HepG2 (cell line): ENCODE data around the gene SLC8A2.

Experiments
- CEBPB ChIP-seq: IDR thresholded peaks from 2 replicates; pipeline ENCODE4 v1.6.1; 2011; ENCODE audit warnings: low read depth, low read length, improper control_type of control experiment, borderline replicate concordance
- EP300 ChIP-seq, 3 experiments: sonication (generic) in 1 of 3; formaldehyde crosslinking in 1 of 3; IDR thresholded peaks; 2 replicates each; pipeline versions ENCODE4 v1.5.1 to v1.6.1; 2011 to 2020; ENCODE audit warnings: low read depth in 2 of 3, low read length in 2 of 3, borderline replicate concordance in 1 of 3, improper control_type of control experiment in 1 of 3, mild to moderate bottlenecking in 1 of 3, missing genetic modification reagents in 1 of 3, moderate library complexity in 1 of 3
- MZF1 ChIP-seq: sonication (generic); formaldehyde crosslinking; IDR thresholded peaks from 2 replicates; pipeline ENCODE4 v1.8.1; 2023; ENCODE audit warnings: mild to moderate bottlenecking, missing genetic modification reagents, borderline replicate concordance
- NFE2L1 ChIP-seq: sonication (generic); formaldehyde crosslinking; IDR thresholded peaks from 2 replicates; pipeline ENCODE4 v1.4.0; 2020; ENCODE audit warnings: missing genetic modification reagents, mild to moderate bottlenecking, borderline replicate concordance
- PAX8 ChIP-seq: sonication (generic); formaldehyde crosslinking; IDR thresholded peaks from 2 replicates; pipeline ENCODE4 v1.8.0; 2022; ENCODE audit warnings: mild to moderate bottlenecking, missing genetic modification reagents, borderline replicate concordance
- PCBP1 ChIP-seq: fragments of 200-400 bp; formaldehyde crosslinking; IDR thresholded peaks from 2 replicates; pipeline ENCODE4 v1.6.1; 2017; ENCODE audit warnings: mild to moderate bottlenecking, low read depth, low read length, borderline replicate concordance
- POLR2AphosphoS2 ChIP-seq: IDR thresholded peaks from 2 replicates; pipeline ENCODE4 v1.6.1; 2011; ENCODE audit warnings: low read depth, low read length, improper control_type of control experiment
- SMARCE1 ChIP-seq: fragments of 450-650 bp; IDR thresholded peaks from 2 replicates; pipeline ENCODE4 v1.6.1; 2017; ENCODE audit warnings: borderline replicate concordance
- TARDBP ChIP-seq: sonication (generic); formaldehyde crosslinking; IDR thresholded peaks from 2 replicates; pipeline ENCODE4 v1.8.0; 2022; ENCODE audit warnings: mild to moderate bottlenecking, missing genetic modification reagents
- TOPORS ChIP-seq: sonication (generic); formaldehyde crosslinking; IDR thresholded peaks from 2 replicates; pipeline ENCODE4 v1.8.0; 2023; ENCODE audit warnings: mild to moderate bottlenecking, missing genetic modification reagents
- ZBTB21 ChIP-seq: sonication (generic); formaldehyde crosslinking; IDR thresholded peaks from 2 replicates; pipeline ENCODE4 v1.4.0; 2020; ENCODE audit warnings: missing genetic modification reagents
- TF ChIP-seq, protein P1 (sequence below): sonication (generic); formaldehyde crosslinking; IDR thresholded peaks from 2 replicates; pipeline ENCODE4 v1.5.0; 2020; ENCODE audit warnings: mild to moderate bottlenecking, missing genetic modification reagents, moderate library complexity
- TF ChIP-seq, protein P2 (sequence below): IDR thresholded peaks from 2 replicates; pipeline ENCODE4 v1.6.1; 2016; ENCODE audit warnings: control low read depth

DNA sequence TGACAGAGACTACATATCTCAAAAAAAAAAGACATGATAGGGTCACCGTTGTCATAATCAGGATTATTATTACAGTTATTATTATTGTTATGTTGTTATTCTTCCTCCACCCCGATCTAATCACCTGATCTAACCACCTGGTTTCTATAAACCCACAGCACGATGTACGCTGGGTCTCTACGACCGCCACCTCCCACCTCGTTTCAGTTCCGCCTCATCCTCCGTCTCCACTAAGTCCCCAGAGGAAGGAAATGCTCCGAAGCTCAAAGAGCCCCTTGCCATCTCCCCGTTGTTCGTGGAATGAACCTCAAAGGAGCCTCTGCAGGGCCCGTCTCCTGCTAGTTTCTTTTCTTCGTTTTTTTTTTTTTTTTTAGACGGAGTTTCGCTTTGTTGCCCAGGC, 36.5 kb downstream of the SLC8A2 start:
- TF ChIP-seq PCBP1 (no peak), TOPORS (CRISPR knock-in tag) (no peak), EP300 (IDR thresholded peaks at IDR 0.05; ENCODE audit: low read depth in 2 of 2, low read length in 2 of 2) (no peak), EP300 (CRISPR knock-in tag; IDR thresholded peaks at IDR 0.05; ENCODE audit: borderline replicate concordance) (no peak), MZF1 (no peak), SMARCE1 (no peak), TARDBP (no peak), NFE2L1 (no peak), CEBPB (no peak), PAX8 (CRISPR knock-in tag) (no peak), ZBTB21 (CRISPR knock-in tag) (no peak), POLR2AphosphoS2 (no peak)
- TF ChIP-seq, protein P1, sequence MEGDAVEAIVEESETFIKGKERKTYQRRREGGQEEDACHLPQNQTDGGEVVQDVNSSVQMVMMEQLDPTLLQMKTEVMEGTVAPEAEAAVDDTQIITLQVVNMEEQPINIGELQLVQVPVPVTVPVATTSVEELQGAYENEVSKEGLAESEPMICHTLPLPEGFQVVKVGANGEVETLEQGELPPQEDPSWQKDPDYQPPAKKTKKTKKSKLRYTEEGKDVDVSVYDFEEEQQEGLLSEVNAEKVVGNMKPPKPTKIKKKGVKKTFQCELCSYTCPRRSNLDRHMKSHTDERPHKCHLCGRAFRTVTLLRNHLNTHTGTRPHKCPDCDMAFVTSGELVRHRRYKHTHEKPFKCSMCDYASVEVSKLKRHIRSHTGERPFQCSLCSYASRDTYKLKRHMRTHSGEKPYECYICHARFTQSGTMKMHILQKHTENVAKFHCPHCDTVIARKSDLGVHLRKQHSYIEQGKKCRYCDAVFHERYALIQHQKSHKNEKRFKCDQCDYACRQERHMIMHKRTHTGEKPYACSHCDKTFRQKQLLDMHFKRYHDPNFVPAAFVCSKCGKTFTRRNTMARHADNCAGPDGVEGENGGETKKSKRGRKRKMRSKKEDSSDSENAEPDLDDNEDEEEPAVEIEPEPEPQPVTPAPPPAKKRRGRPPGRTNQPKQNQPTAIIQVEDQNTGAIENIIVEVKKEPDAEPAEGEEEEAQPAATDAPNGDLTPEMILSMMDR (CRISPR knock-in tag), result no peak
- TF ChIP-seq, protein P2, sequence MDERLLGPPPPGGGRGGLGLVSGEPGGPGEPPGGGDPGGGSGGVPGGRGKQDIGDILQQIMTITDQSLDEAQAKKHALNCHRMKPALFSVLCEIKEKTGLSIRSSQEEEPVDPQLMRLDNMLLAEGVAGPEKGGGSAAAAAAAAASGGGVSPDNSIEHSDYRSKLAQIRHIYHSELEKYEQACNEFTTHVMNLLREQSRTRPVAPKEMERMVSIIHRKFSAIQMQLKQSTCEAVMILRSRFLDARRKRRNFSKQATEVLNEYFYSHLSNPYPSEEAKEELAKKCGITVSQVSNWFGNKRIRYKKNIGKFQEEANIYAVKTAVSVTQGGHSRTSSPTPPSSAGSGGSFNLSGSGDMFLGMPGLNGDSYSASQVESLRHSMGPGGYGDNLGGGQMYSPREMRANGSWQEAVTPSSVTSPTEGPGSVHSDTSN, result no peak
